HepG2 (cell line): ENCODE results near the gene JDP2. TPM values are rescaled to one million over a fixed set of nuclear protein-coding genes. Genes with fewer than 3 reads are reported as not detected.

Source experiments
- ATAC-seq: fragments of 200-7000 bp; cut with Tn5 transposase; 3 replicates; pipeline ENCODE4 v1.9.1; 2020; ENCODE audit warnings: mild to moderate bottlenecking, moderate library complexity
- BruUV-seq: library from RNA; stranded (reverse); fragments of 400-500 nt; replicated peaks from 2 replicates; lab custom pipeline; 2021; lab: Mats Ljungman, UMichigan
- CTCF ChIA-PET: fragments of 300-600 bp; formaldehyde crosslinking; extraction: SDS; loops from one replicate; lab custom pipeline; 2021; ENCODE audit warnings: low total read pairs, inconsistent platforms, low intra/inter-chr PET ratio; lab: Yijun Ruan, JAX
- POLR2A ChIA-PET: fragments of 350-600 bp; sonication (Branson Sonifier 250); formaldehyde crosslinking; loops from one replicate; lab custom pipeline; 2020; ENCODE audit warnings: antibody characterized with exemption, inconsistent platforms; lab: Yijun Ruan, JAX
- DNase-seq: peaks from one replicate; pipeline ENCODE4 v3.0.0-alpha.2; 2015; ENCODE audit warnings: low spot score
- FAIRE-seq: peaks from 3 replicates; lab custom pipeline; 2011; peaks lifted over from hg19 to GRCh38; lab: Jason Lieb, UNC
- H2AFZ ChIP-seq: one replicate; pipeline ENCODE4 v1.6.1; 2011; ENCODE audit warnings: low read length, inconsistent platforms
- H3K27ac ChIP-seq: fragments of 300-600 bp; 3 replicates; pipeline ENCODE4 v1.8.0; 2011; ENCODE audit warnings: mixed run types, mild to moderate bottlenecking, mixed read lengths, low read length, inconsistent platforms; ENCODE audit not compliant: insufficient read depth; ENCODE audit errors: extremely low read length
- H3K27me3 ChIP-seq, 2 experiments: fragments of 200-600 bp in 1 of 2; 2 replicates in 1 of 2; 3 replicates in 1 of 2; pipeline versions ENCODE4 v1.6.0 to v1.8.0; 2011; ENCODE audit warnings: low read length in 2 of 2, mild to moderate bottlenecking in 2 of 2, moderate library complexity in 2 of 2, inconsistent platforms in 1 of 2; ENCODE audit not compliant: insufficient read depth in 2 of 2, control insufficient read depth in 1 of 2
- H3K36me3 ChIP-seq, 2 experiments: fragments of 200-600 bp in 1 of 2; replicated peaks in 1 of 2; 2 replicates in 1 of 2; 3 replicates in 1 of 2; pipeline versions ENCODE4 v1.5.1 to v1.8.0; 2011; ENCODE audit warnings: low read length in 2 of 2, inconsistent platforms in 1 of 2; ENCODE audit not compliant: insufficient read depth in 2 of 2, control insufficient read depth in 1 of 2
- H3K4me1 ChIP-seq: 2 replicates; pipeline ENCODE4 v1.5.1; 2012; ENCODE audit warnings: low read length, inconsistent platforms; ENCODE audit not compliant: insufficient read depth
- H3K4me2 ChIP-seq: 2 replicates; pipeline ENCODE4 v1.6.0; 2011; ENCODE audit warnings: low read depth, low read length, inconsistent platforms
- H3K4me3 ChIP-seq, 3 experiments: fragments of 200-600 bp in 1 of 3; sonication (generic), shearing (Covaris generic) in 1 of 3; replicated peaks in 1 of 3; 2 replicates each; pipeline ENCODE4 v1.5.1; 2011 to 2016; ENCODE audit warnings: low read length in 3 of 3, inconsistent platforms in 2 of 3, low read depth in 2 of 3, mild to moderate bottlenecking in 2 of 3, control low read depth in 1 of 3, mixed read lengths in 1 of 3; ENCODE audit not compliant: insufficient read depth in 1 of 3
- H3K79me2 ChIP-seq: one replicate; pipeline ENCODE4 v1.6.1; 2011; ENCODE audit warnings: low read length, inconsistent platforms; ENCODE audit not compliant: insufficient read depth
- H3K9ac ChIP-seq: 2 replicates; pipeline ENCODE4 v1.6.0; 2011; ENCODE audit warnings: mild to moderate bottlenecking, low read depth, low read length, inconsistent platforms; ENCODE audit not compliant: insufficient read depth
- H3K9me3 ChIP-seq: 2 replicates; pipeline ENCODE4 v1.5.1; 2012; ENCODE audit warnings: mild to moderate bottlenecking, low read length
- H4K20me1 ChIP-seq: 2 replicates; pipeline ENCODE4 v1.6.0; 2011; ENCODE audit warnings: inconsistent platforms, mild to moderate bottlenecking, low read length, moderate library complexity; ENCODE audit not compliant: insufficient read depth
- AHDC1 ChIP-seq: sonication (generic); formaldehyde crosslinking; IDR thresholded peaks from 2 replicates; pipeline ENCODE4 v1.5.1; 2020; ENCODE audit warnings: mild to moderate bottlenecking, missing genetic modification reagents, borderline replicate concordance
- CREB3 ChIP-seq: sonication (generic); formaldehyde crosslinking; IDR thresholded peaks from 2 replicates; pipeline ENCODE4 v1.5.0; 2020; ENCODE audit warnings: missing genetic modification reagents
- GTF2F1 ChIP-seq: fragments of 150-350 bp; IDR thresholded peaks from 2 replicates; pipeline ENCODE4 v1.6.1; 2014; ENCODE audit warnings: low read length
- HMG20B ChIP-seq: conservative IDR thresholded peaks from 2 replicates; pipeline ENCODE4 v1.6.1; 2016; ENCODE audit warnings: missing genetic modification reagents, missing compliant biosample characterization
- HNRNPK ChIP-seq: fragments of 200-400 bp; formaldehyde crosslinking; IDR thresholded peaks from 2 replicates; pipeline ENCODE4 v1.6.1; 2018; ENCODE audit warnings: low read length, low read depth, moderate library complexity, mild to moderate bottlenecking; ENCODE audit not compliant: poor library complexity, severe bottlenecking
- MXD4 ChIP-seq: IDR thresholded peaks from 2 replicates; pipeline ENCODE4 v1.6.1; 2016; ENCODE audit warnings: mild to moderate bottlenecking, missing biosample characterization, missing genetic modification reagents
- NCOA1 ChIP-seq: sonication (generic); formaldehyde crosslinking; IDR thresholded peaks from 2 replicates; pipeline ENCODE4 v1.9.0; 2021; ENCODE audit warnings: missing genetic modification reagents
- RELA ChIP-seq: sonication (generic); formaldehyde crosslinking; IDR thresholded peaks from 2 replicates; pipeline ENCODE4 v1.4.0; 2020; ENCODE audit warnings: missing genetic modification reagents
- RXRA ChIP-seq: sonication (generic); formaldehyde crosslinking; IDR thresholded peaks from 2 replicates; pipeline ENCODE4 v1.5.1; 2020; ENCODE audit warnings: missing genetic modification reagents
- ZBTB38 ChIP-seq: sonication (generic); formaldehyde crosslinking; IDR thresholded peaks from 2 replicates; pipeline ENCODE4 v1.5.1; 2020; ENCODE audit warnings: mild to moderate bottlenecking, missing genetic modification reagents
- ZBTB4 ChIP-seq: sonication (generic); formaldehyde crosslinking; IDR thresholded peaks from 2 replicates; pipeline ENCODE4 v1.4.0; 2020; ENCODE audit warnings: missing genetic modification reagents, mild to moderate bottlenecking, borderline replicate concordance
- ZNF101 ChIP-seq: sonication (generic); formaldehyde crosslinking; IDR thresholded peaks from 2 replicates; pipeline ENCODE4 v1.4.0; 2020; ENCODE audit warnings: mild to moderate bottlenecking, low read depth, missing genetic modification reagents, borderline replicate concordance
- ZNF335 ChIP-seq: sonication (generic); formaldehyde crosslinking; IDR thresholded peaks from 2 replicates; pipeline ENCODE4 v1.4.0; 2020; ENCODE audit warnings: missing genetic modification reagents
- ZNF431 ChIP-seq: sonication (generic); formaldehyde crosslinking; IDR thresholded peaks from 2 replicates; pipeline ENCODE4 v1.9.0; 2022; ENCODE audit warnings: missing genetic modification reagents, low read depth, mild to moderate bottlenecking, borderline replicate concordance
- ZSCAN29 ChIP-seq: sonication (generic); formaldehyde crosslinking; conservative IDR thresholded peaks from 2 replicates; pipeline ENCODE4 v1.4.0; 2020; ENCODE audit warnings: mild to moderate bottlenecking, missing genetic modification reagents
- WGBS: methylation state at CpG from one replicate; pipeline ENCODE4 v1.1.6; 2017; ENCODE audit warnings: low lambda C conversion rate; 5-methylcytosine and 5-hydroxymethylcytosine counted together
- in situ Hi-C: cut with HindIII; loops from 2 replicates; pipeline ENCODE4 v1.10.0; 2017; ENCODE audit warnings: low pct_unique_long_range_greater_than_20kb; ENCODE audit not compliant: extremely low pct_ligation_motif_present
- intact Hi-C: fragments of 100-400 bp; cut with micrococcal nuclease; formaldehyde crosslinking; loops from one replicate; pipeline ENCODE4 v1.10.0; 2022; ENCODE audit not compliant: unreplicated experiment
- polyA plus RNA-seq, 8 experiments: library from polyadenylated mRNA; depleted of rRNA in 3 of 8; stranded (reverse) in 7 of 8; unstranded in 1 of 8; fragments of >200 nt; fragmentation: Illumina TruSeq in 4 of 8; extraction: Trizol in 4 of 8; gene quantifications; 2 replicates each; pipeline versions ENCODE4 v1.2.1 to v1.2.3, GENCODE V29; 2011 to 2016; ENCODE audit warnings: low read depth in 4 of 8, missing spikeins in 1 of 8, mixed read lengths in 1 of 8; ENCODE audit not compliant: insufficient read depth in 1 of 8
- total RNA-seq, 5 experiments: library from RNA; depleted of rRNA; stranded (reverse); fragments of >200 nt; fragmentation: Illumina TruSeq; extraction: Trizol; gene quantifications; 2 replicates each; pipeline ENCODE4 v1.2.3, GENCODE V29; 2016; ENCODE audit warnings: low read depth in 1 of 5

JDP2 gene
- total and polyA plus RNA-seq, 2 of the 13 experiments (the other 11 are each of a cell fraction or from before 2014, with no cell fraction given), result 8.0 to 8.9 TPM

GRCh38 chr14:75390183-75390582 lies 37.6 kb upstream of the JDP2 start (continued):
- TF ChIP-seq AHDC1 (CRISPR knock-in tag) (no peak), CREB3 (CRISPR knock-in tag) (no peak), ZNF431 (CRISPR knock-in tag) (no peak)

GRCh38 chr14:75391953-75392352 lies 35.9 kb upstream of the JDP2 start:
- no peak for DNase-seq
- no peaks in the 10 kb centered on the region for H4K20me1 ChIP-seq
- no TSS peak for BruUV-seq
- no peaks in the 10 kb centered on the region for H3K4me1 ChIP-seq
- H3K79me2 ChIP-seq, result no peaks in the 10 kb centered on the region
- H3K4me2 ChIP-seq, result no peak overlapping the region
- no peak overlapping the region for H3K9ac ChIP-seq
- H3K36me3 ChIP-seq, result no peaks in the 10 kb centered on the region
- in situ Hi-C loops (no loop called here), intact Hi-C loops (no loop called here)
- ATAC-seq, result no peak
- no peak for FAIRE-seq
- ChIA-PET POLR2A (no interaction called here), CTCF (no interaction called here)
- H2AFZ ChIP-seq, result no peak overlapping the region
- no peaks in the 10 kb centered on the region for H3K9me3 ChIP-seq
- peaks cover 0 to 29% of the 10 kb centered on the region in 2 experiments; a peak in 3 of 5 replicates for H3K27me3 ChIP-seq
- H3K4me3 ChIP-seq, result no peak overlapping the region
- H3K27ac ChIP-seq, result no peak overlapping the region
- 44% methylated on average over 7 of the region's 7 CpGs for WGBS
- TF ChIP-seq GTF2F1, result no peak
- no peak for TF ChIP-seq MXD4
- no peak for TF ChIP-seq RXRA (CRISPR knock-in tag)
- TF ChIP-seq RELA (CRISPR knock-in tag), result no peak
- TF ChIP-seq ZNF101 (CRISPR knock-in tag), result no peak
- no peak for TF ChIP-seq ZSCAN29 (CRISPR knock-in tag)
- no peak for TF ChIP-seq ZNF335 (CRISPR knock-in tag)
- no peak for TF ChIP-seq HMG20B (CRISPR knock-in tag)
- TF ChIP-seq ZBTB4 (CRISPR knock-in tag), result no peak
- no peak for TF ChIP-seq ZBTB38 (CRISPR knock-in tag)
- TF ChIP-seq HNRNPK, result no peak
- TF ChIP-seq NCOA1 (CRISPR knock-in tag), result no peak
